CD4-positive, alpha-beta memory T cell (primary cell): ENCODE results near the gene DPP8. TPM values are rescaled to one million over a fixed set of nuclear protein-coding genes. Genes with fewer than 3 reads are reported as not detected.

Experiments used
- CTCF ChIA-PET: fragments of 350-600 bp; sonication (Branson Sonifier 250); formaldehyde crosslinking; loops from one replicate; lab custom pipeline; 2021; ENCODE audit warnings: inconsistent platforms; ENCODE audit not compliant: partially characterized antibody; lab: Charles Lee
- POLR2A ChIA-PET: fragments of 350-600 bp; sonication (Branson Sonifier 250); formaldehyde crosslinking; loops from one replicate; lab custom pipeline; 2021; ENCODE audit not compliant: partially characterized antibody; lab: Charles Lee
- DNase-seq, 5 donors: peaks; one replicate each; pipeline versions ENCODE4 v3.0.0 to v3.0.0-alpha.2; 2020 to 2022; ENCODE audit warnings: mixed read lengths in 1 of 5
- H3K27ac ChIP-seq: one replicate; pipeline ENCODE4 v1.7.0; 2013; ENCODE audit warnings: low read depth, low read length
- H3K27me3 ChIP-seq: 2 replicates; pipeline ENCODE4 v1.7.0; 2013; ENCODE audit warnings: mild to moderate bottlenecking, low read length, moderate library complexity; ENCODE audit not compliant: insufficient read depth
- H3K36me3 ChIP-seq: 2 replicates; pipeline ENCODE4 v1.7.0; 2013; ENCODE audit warnings: mild to moderate bottlenecking, low read length, moderate library complexity; ENCODE audit not compliant: insufficient read depth
- H3K4me1 ChIP-seq: 2 replicates; pipeline ENCODE4 v1.7.0; 2013; ENCODE audit warnings: mild to moderate bottlenecking, low read length, moderate library complexity; ENCODE audit not compliant: insufficient read depth
- H3K4me3 ChIP-seq, 2 donors: one replicate each; pipeline ENCODE4 v1.7.0; 2013; ENCODE audit warnings: low read length in 2 of 2, mild to moderate bottlenecking in 1 of 2
- H3K9me3 ChIP-seq, 2 donors: one replicate each; pipeline ENCODE4 v1.7.0; 2013; ENCODE audit warnings: low read length in 2 of 2, control low read depth in 1 of 2; ENCODE audit not compliant: control insufficient read depth in 1 of 2
- H3K27ac Mint-ChIP-seq, 7 donors: one replicate each; pipeline ENCODE4 v1.8.0; 2020 to 2021; ENCODE audit warnings: mixed read lengths in 7 of 7, mild to moderate bottlenecking in 6 of 7, inconsistent platforms in 3 of 7, moderate library complexity in 3 of 7
- H3K27me3 Mint-ChIP-seq, 2 donors: one replicate each; pipeline ENCODE4 v1.8.0; 2020 to 2021; ENCODE audit warnings: mixed read lengths in 2 of 2
- H3K36me3 Mint-ChIP-seq, 2 donors: one replicate each; pipeline ENCODE4 v1.8.0; 2020 to 2021; ENCODE audit warnings: mixed read lengths in 2 of 2, inconsistent platforms in 1 of 2, mild to moderate bottlenecking in 1 of 2
- H3K4me1 Mint-ChIP-seq, 4 donors: one replicate each; pipeline ENCODE4 v1.8.0; 2020 to 2021; ENCODE audit warnings: mixed read lengths in 4 of 4, mild to moderate bottlenecking in 1 of 4
- H3K4me3 Mint-ChIP-seq, 8 donors: one replicate each; pipeline ENCODE4 v1.8.0; 2020 to 2021; ENCODE audit warnings: mixed read lengths in 8 of 8, mild to moderate bottlenecking in 7 of 8, moderate library complexity in 6 of 8, inconsistent platforms in 3 of 8
- H3K9me3 Mint-ChIP-seq, 8 donors: one replicate each; pipeline ENCODE4 v1.8.0; 2020 to 2021; ENCODE audit warnings: mixed read lengths in 8 of 8, mild to moderate bottlenecking in 5 of 8, inconsistent platforms in 3 of 8, moderate library complexity in 1 of 8
- intact Hi-C: fragments of 100-400 bp; cut with micrococcal nuclease; formaldehyde crosslinking; loops from one replicate; pipeline ENCODE4 v1.15.1; 2023
- polyA plus RNA-seq, 2 donors: library from polyadenylated mRNA; unstranded; fragments of 300-500 nt; fragmentation: Illumina TruSeq; gene quantifications; one replicate each; pipeline ENCODE4 v1.2.3, GENCODE V29; 2021
- total RNA-seq, 2 experiments: library from RNA; stranded (reverse); gene quantifications; one replicate each; pipeline ENCODE4 v1.2.3, GENCODE V29; 2021

DPP8 gene
- total and polyA plus RNA-seq, 4 experiments from 2014 or later, result 39.2 to 58.6 (median 52.8) TPM

- peaks cover 8 to 56% of the 10 kb centered on the region in 2 donors for H3K36me3 Mint-ChIP-seq
- CTCF ChIA-PET, result no interaction called here
- no peaks in the 10 kb centered on the region for H3K9me3 Mint-ChIP-seq
- Histone ChIP-seq H3K36me3 (peaks cover 44% of the 10 kb centered on the region), H3K27ac (no peak overlapping the region), H3K4me3 (no peak overlapping the region), H3K9me3 (no peaks in the 10 kb centered on the region), H3K27me3 (no peaks in the 10 kb centered on the region), H3K4me1 (peaks cover 39% of the 10 kb centered on the region)
- H3K4me3 Mint-ChIP-seq, result no peak overlapping the region
- H3K27me3 Mint-ChIP-seq, result no peaks in the 10 kb centered on the region
- no peak for DNase-seq
- POLR2A ChIA-PET, result interaction anchor here (1.2 kb wide), 1 partner anchor 21 kb away, joined by 3 read pairs; the partner anchor contains the start of gene HACD3
- peak overlapping the region in 3 of 7 donors; percentile 1 to 84 (median 16) for H3K27ac Mint-ChIP-seq
- H3K4me1 Mint-ChIP-seq, result peaks cover 12 to 47% (median 30%) of the 10 kb centered on the region in 4 donors
- intact Hi-C loops, result no loop called here
Measured at GRCh38 chr15:65509321-65509720, 8.2 kb downstream of the DPP8 start.

GRCh38 chr15:65494076-65494475 is 23.4 kb downstream of the DPP8 start:
- no peak for DNase-seq
- no peaks in the 10 kb centered on the region for H3K9me3 Mint-ChIP-seq
- H3K27ac Mint-ChIP-seq, result no peak overlapping the region
- ChIA-PET CTCF (no interaction called here), POLR2A (no interaction called here)
- Histone ChIP-seq H3K9me3 (no peaks in the 10 kb centered on the region), H3K36me3 (peaks cover 34% of the 10 kb centered on the region), H3K27ac (no peak overlapping the region), H3K27me3 (no peaks in the 10 kb centered on the region), H3K4me1 (no peaks in the 10 kb centered on the region), H3K4me3 (no peak overlapping the region)
- H3K27me3 Mint-ChIP-seq, result no peaks in the 10 kb centered on the region
- H3K4me3 Mint-ChIP-seq, result no peak overlapping the region
- intact Hi-C loops, result no loop called here
- H3K36me3 Mint-ChIP-seq, result peaks cover 24 to 54% of the 10 kb centered on the region in 2 donors
- H3K4me1 Mint-ChIP-seq, result peaks cover 0 to 7% (median 5%) of the 10 kb centered on the region in 4 donors

GRCh38 chr15:65484876-65485275 is 32.6 kb downstream of the DPP8 start:
- intact Hi-C loops, result no loop called here
- Mint-ChIP-seq H3K27ac (peak overlapping the region in 1 of 7 donors; percentile 4), H3K36me3 (peaks cover 31 to 66% of the 10 kb centered on the region in 2 donors), H3K4me3 (no peak overlapping the region), H3K27me3 (no peaks in the 10 kb centered on the region), H3K4me1 (no peaks in the 10 kb centered on the region), H3K9me3 (no peaks in the 10 kb centered on the region)
- CTCF ChIA-PET, result no interaction called here
- POLR2A ChIA-PET, result no interaction called here
- Histone ChIP-seq H3K4me1 (no peaks in the 10 kb centered on the region), H3K27me3 (no peaks in the 10 kb centered on the region), H3K36me3 (peaks cover 19% of the 10 kb centered on the region), H3K4me3 (no peak overlapping the region), H3K27ac (no peak overlapping the region), H3K9me3 (no peaks in the 10 kb centered on the region)
- no peak for DNase-seq

GRCh38 chr15:65476903-65477302 is 40.6 kb downstream of the DPP8 start:
- intact Hi-C loops, result no loop called here
- H3K27ac ChIP-seq, result no peak overlapping the region
- POLR2A ChIA-PET, result no interaction called here
- Mint-ChIP-seq H3K4me1 (peaks cover 0 to 6% (median 3%) of the 10 kb centered on the region in 4 donors), H3K4me3 (no peak overlapping the region), H3K9me3 (no peaks in the 10 kb centered on the region), H3K27ac (peak overlapping the region in 1 of 7 donors; percentile 4), H3K36me3 (peaks cover 35 to 59% of the 10 kb centered on the region in 2 donors), H3K27me3 (no peaks in the 10 kb centered on the region)
- no peaks in the 10 kb centered on the region for H3K9me3 ChIP-seq
- peaks cover 45% of the 10 kb centered on the region for H3K36me3 ChIP-seq
- H3K4me3 ChIP-seq, result no peak overlapping the region
- no peaks in the 10 kb centered on the region for H3K27me3 ChIP-seq
- CTCF ChIA-PET, result no interaction called here
- DNase-seq, result no peak
- H3K4me1 ChIP-seq, result no peaks in the 10 kb centered on the region

- H3K27me3 ChIP-seq, result no peaks in the 10 kb centered on the region
- no peak for DNase-seq
- Mint-ChIP-seq H3K9me3 (no peaks in the 10 kb centered on the region), H3K27me3 (no peaks in the 10 kb centered on the region), H3K4me3 (no peak overlapping the region), H3K4me1 (peaks cover 0 to 4% (median 0%) of the 10 kb centered on the region in 4 donors), H3K36me3 (peaks cover 49 to 63% of the 10 kb centered on the region in 2 donors), H3K27ac (peak overlapping the region in 1 of 7 donors; percentile 60)
- H3K36me3 ChIP-seq, result peaks cover 52% of the 10 kb centered on the region
- ChIA-PET POLR2A (no interaction called here), CTCF (no interaction called here)
- no peaks in the 10 kb centered on the region for H3K9me3 ChIP-seq
- no peak overlapping the region for H3K4me3 ChIP-seq
- intact Hi-C loops, result no loop called here
- no peaks in the 10 kb centered on the region for H3K4me1 ChIP-seq
- H3K27ac ChIP-seq, result no peak overlapping the region
Measured at GRCh38 chr15:65470866-65471265, 46.6 kb downstream of the DPP8 start.

- H3K27me3 Mint-ChIP-seq, result no peaks in the 10 kb centered on the region
- H3K4me1 Mint-ChIP-seq, result peaks cover 0 to 4% (median 0%) of the 10 kb centered on the region in 4 donors
- ChIA-PET CTCF (no interaction called here), POLR2A (interaction anchor here (0.7 kb wide), 1 partner anchor 15 kb away, joined by 3 read pairs; no protein-coding TSS in a partner anchor)
- H3K4me3 Mint-ChIP-seq, result no peak overlapping the region
- H3K27ac ChIP-seq, result no peak overlapping the region
- no peaks in the 10 kb centered on the region for H3K9me3 ChIP-seq
- no peaks in the 10 kb centered on the region for H3K4me1 ChIP-seq
- H3K36me3 Mint-ChIP-seq, result peaks cover 52 to 62% of the 10 kb centered on the region in 2 donors
- H3K27ac Mint-ChIP-seq, result peak overlapping the region in 3 of 7 donors; percentile 13 to 57 (median 37)
- H3K9me3 Mint-ChIP-seq, result no peaks in the 10 kb centered on the region
- DNase-seq, result no peak
- peaks cover 53% of the 10 kb centered on the region for H3K36me3 ChIP-seq
- intact Hi-C loops, result no loop called here
- H3K27me3 ChIP-seq, result no peaks in the 10 kb centered on the region
- H3K4me3 ChIP-seq, result no peak overlapping the region
Measured at GRCh38 chr15:65468229-65468909, 49.1 kb downstream of the DPP8 start.

- Mint-ChIP-seq H3K36me3 (peaks cover 44 to 59% of the 10 kb centered on the region in 2 donors), H3K27me3 (no peaks in the 10 kb centered on the region), H3K9me3 (no peaks in the 10 kb centered on the region), H3K4me1 (peaks cover 0 to 2% (median 0%) of the 10 kb centered on the region in 4 donors), H3K27ac (no peak overlapping the region), H3K4me3 (no peak overlapping the region)
- intact Hi-C loops, result no loop called here
- no peak for DNase-seq
- no peak overlapping the region for H3K4me3 ChIP-seq
- no peaks in the 10 kb centered on the region for H3K4me1 ChIP-seq
- peaks cover 51% of the 10 kb centered on the region for H3K36me3 ChIP-seq
- no peak overlapping the region for H3K27ac ChIP-seq
- H3K9me3 ChIP-seq, result no peaks in the 10 kb centered on the region
- no peaks in the 10 kb centered on the region for H3K27me3 ChIP-seq
- ChIA-PET POLR2A (no interaction called here), CTCF (no interaction called here)
Measured at GRCh38 chr15:65466901-65467300, 50.6 kb downstream of the DPP8 start.
